NCI-H187 (cell line): ENCODE data around the gene NR6A1.

Source experiments
- DNase-seq, 2 experiments: peaks; one replicate each; lab custom pipeline; 2025; lab: John Stamatoyannopoulos, UW

NR6A1 gene

GRCh38 chr9:124795881-124796431, 24.8 kb upstream of the NR6A1 start:
- DNase-seq = no peak

- no peak for DNase-seq
Measured at GRCh38 chr9:124794902-124795491, 23.9 kb upstream of the NR6A1 start.

- DNase-seq = no peak
Measured at GRCh38 chr9:124793015-124793541, 22.0 kb upstream of the NR6A1 start.

GRCh38 chr9:124792257-124793014, 21.3 kb upstream of the NR6A1 start:
- DNase-seq = no peak

- no peak for DNase-seq
Measured at GRCh38 chr9:124790801-124791505, 19.8 kb upstream of the NR6A1 start.

- DNase-seq = no peak
Measured at GRCh38 chr9:124790301-124790700, 19.2 kb upstream of the NR6A1 start.

GRCh38 chr9:124789531-124789930, 18.4 kb upstream of the NR6A1 start:
- no peak for DNase-seq

GRCh38 chr9:124788542-124789217, 17.6 kb upstream of the NR6A1 start:
- DNase-seq = no peak

GRCh38 chr9:124786881-124787573, 15.9 kb upstream of the NR6A1 start:
- no peak for DNase-seq

GRCh38 chr9:124784509-124784908, 13.4 kb upstream of the NR6A1 start:
- no peak for DNase-seq

GRCh38 chr9:124783830-124784229, 12.7 kb upstream of the NR6A1 start:
- no peak for DNase-seq

- no peak for DNase-seq
Measured at GRCh38 chr9:124782661-124783574, 11.8 kb upstream of the NR6A1 start.

- no peak for DNase-seq
Measured at GRCh38 chr9:124781967-124782660, 11.0 kb upstream of the NR6A1 start.

GRCh38 chr9:124780757-124781151, 9.6 kb upstream of the NR6A1 start:
- DNase-seq = no peak

- no peak for DNase-seq
Measured at GRCh38 chr9:124780060-124780756, 9.1 kb upstream of the NR6A1 start.

GRCh38 chr9:124779368-124780059, 8.4 kb upstream of the NR6A1 start:
- DNase-seq = no peak

- no peak for DNase-seq
Measured at GRCh38 chr9:124778575-124779367, 7.7 kb upstream of the NR6A1 start.
